Osteoblast (primary cell): ENCODE data around the gene TBCD. TPM values are rescaled to one million over a fixed set of nuclear protein-coding genes. Genes with fewer than 3 reads are reported as not detected.

Source experiments
- DNase-seq: peaks from one replicate; pipeline ENCODE4 v3.0.0; 2011; ENCODE audit warnings: low spot score, mixed read lengths; ENCODE audit not compliant: insufficient read length; ENCODE audit errors: missing footprints
- H2AFZ ChIP-seq: 2 replicates; pipeline ENCODE4 v1.6.0; 2011; ENCODE audit warnings: mild to moderate bottlenecking, low read length
- H3K27ac ChIP-seq: 2 replicates; pipeline ENCODE4 v1.5.1; 2011; ENCODE audit warnings: mild to moderate bottlenecking, low read depth, low read length, moderate library complexity
- H3K27me3 ChIP-seq: 2 replicates; pipeline ENCODE4 v1.6.0; 2012; ENCODE audit warnings: mild to moderate bottlenecking, control low read depth, inconsistent platforms, low read length, moderate library complexity; ENCODE audit not compliant: insufficient read depth
- H3K36me3 ChIP-seq: 2 replicates; pipeline ENCODE4 v1.5.1; 2011; ENCODE audit warnings: mild to moderate bottlenecking, low read length, control low read depth, moderate library complexity; ENCODE audit not compliant: insufficient read depth
- H3K4me1 ChIP-seq: 2 replicates; pipeline ENCODE4 v1.5.1; 2011; ENCODE audit warnings: mild to moderate bottlenecking, low read length, control low read depth, moderate library complexity; ENCODE audit not compliant: insufficient read depth
- H3K4me2 ChIP-seq: 2 replicates; pipeline ENCODE4 v1.6.0; 2011; ENCODE audit warnings: mild to moderate bottlenecking, low read length; ENCODE audit not compliant: insufficient read depth
- H3K4me3 ChIP-seq: fragments of 200-600 bp; sonication (generic); 3 replicates; pipeline ENCODE4 v1.5.1; 2012; ENCODE audit warnings: mild to moderate bottlenecking, low read length, inconsistent platforms; ENCODE audit not compliant: insufficient read depth
- H3K79me2 ChIP-seq: 2 replicates; pipeline ENCODE4 v1.6.0; 2012; ENCODE audit warnings: mild to moderate bottlenecking, low read length, control low read depth, inconsistent platforms; ENCODE audit not compliant: insufficient read depth
- H3K9me3 ChIP-seq: 2 replicates; pipeline ENCODE4 v1.5.1; 2011; ENCODE audit warnings: low read depth, low read length, control low read depth
- H4K20me1 ChIP-seq: 2 replicates; pipeline ENCODE4 v1.6.0; 2012; ENCODE audit warnings: mild to moderate bottlenecking, low read length, control low read depth; ENCODE audit not compliant: insufficient read depth
- total RNA-seq: library from RNA; depleted of rRNA; stranded (reverse); fragments of >200 nt; gene quantifications from 2 replicates; pipeline ENCODE4 v1.2.3, GENCODE V29; 2012
- TF ChIP-seq, protein P1 (sequence below): IDR thresholded peaks from 2 replicates; pipeline ENCODE4 v1.5.1; 2011; ENCODE audit warnings: mild to moderate bottlenecking, low read depth, low read length, moderate library complexity; ENCODE audit errors: extremely low read depth

The TBCD gene
- total RNA-seq, 1 donor: 29.0 TPM

GRCh38 chr17:82871776-82872561, 120.1 kb downstream of the TBCD start:
- Histone ChIP-seq H3K4me3 (no peak overlapping the region), H3K4me1 (peaks cover 13% of the 10 kb centered on the region), H3K4me2 (no peak overlapping the region), H3K27me3 (no peaks in the 10 kb centered on the region), H2AFZ (no peak overlapping the region), H3K36me3 (peaks cover 11% of the 10 kb centered on the region), H3K79me2 (peaks cover 15% of the 10 kb centered on the region), H4K20me1 (no peaks in the 10 kb centered on the region), H3K9me3 (no peaks in the 10 kb centered on the region), H3K27ac (no peak overlapping the region)
- TF ChIP-seq, protein P1, sequence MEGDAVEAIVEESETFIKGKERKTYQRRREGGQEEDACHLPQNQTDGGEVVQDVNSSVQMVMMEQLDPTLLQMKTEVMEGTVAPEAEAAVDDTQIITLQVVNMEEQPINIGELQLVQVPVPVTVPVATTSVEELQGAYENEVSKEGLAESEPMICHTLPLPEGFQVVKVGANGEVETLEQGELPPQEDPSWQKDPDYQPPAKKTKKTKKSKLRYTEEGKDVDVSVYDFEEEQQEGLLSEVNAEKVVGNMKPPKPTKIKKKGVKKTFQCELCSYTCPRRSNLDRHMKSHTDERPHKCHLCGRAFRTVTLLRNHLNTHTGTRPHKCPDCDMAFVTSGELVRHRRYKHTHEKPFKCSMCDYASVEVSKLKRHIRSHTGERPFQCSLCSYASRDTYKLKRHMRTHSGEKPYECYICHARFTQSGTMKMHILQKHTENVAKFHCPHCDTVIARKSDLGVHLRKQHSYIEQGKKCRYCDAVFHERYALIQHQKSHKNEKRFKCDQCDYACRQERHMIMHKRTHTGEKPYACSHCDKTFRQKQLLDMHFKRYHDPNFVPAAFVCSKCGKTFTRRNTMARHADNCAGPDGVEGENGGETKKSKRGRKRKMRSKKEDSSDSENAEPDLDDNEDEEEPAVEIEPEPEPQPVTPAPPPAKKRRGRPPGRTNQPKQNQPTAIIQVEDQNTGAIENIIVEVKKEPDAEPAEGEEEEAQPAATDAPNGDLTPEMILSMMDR: no peak
- DNase-seq: no peak

GRCh38 chr17:82872591-82873520, 121.0 kb downstream of the TBCD start:
- H2AFZ ChIP-seq: no peak overlapping the region
- H3K36me3 ChIP-seq: peaks cover 11% of the 10 kb centered on the region
- peaks cover 9% of the 10 kb centered on the region for H3K4me1 ChIP-seq
- H4K20me1 ChIP-seq: no peaks in the 10 kb centered on the region
- H3K79me2 ChIP-seq: peaks cover 6% of the 10 kb centered on the region
- H3K4me3 ChIP-seq: no peak overlapping the region
- H3K27me3 ChIP-seq: no peaks in the 10 kb centered on the region
- TF ChIP-seq, protein P1: no peak
- H3K27ac ChIP-seq: no peak overlapping the region
- DNase-seq: no peak
- no peaks in the 10 kb centered on the region for H3K9me3 ChIP-seq
- H3K4me2 ChIP-seq: no peak overlapping the region

DNA sequence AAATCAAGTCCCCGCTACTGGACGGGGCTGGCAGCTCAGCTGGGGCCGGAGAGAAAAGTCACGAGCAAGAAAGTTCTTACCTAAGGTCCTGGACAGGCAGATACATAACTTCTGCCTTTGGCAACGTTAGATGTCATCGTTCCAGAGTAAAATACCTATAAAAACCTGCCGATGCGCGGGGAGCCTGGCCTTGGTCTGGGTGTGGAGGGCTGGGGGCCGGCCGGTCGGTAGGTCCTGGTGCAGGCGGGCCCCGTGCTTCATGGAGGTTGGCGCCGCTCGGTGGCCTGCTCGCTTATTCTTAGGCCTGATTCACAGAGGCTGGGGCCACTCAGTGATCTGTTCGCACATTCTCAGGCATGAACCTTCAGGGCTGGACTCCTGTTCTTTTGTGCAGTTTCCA, 121.7 kb downstream of the TBCD start:
- Histone ChIP-seq H3K27ac (no peak overlapping the region), H3K4me2 (no peak overlapping the region), H2AFZ (no peak overlapping the region), H3K36me3 (peaks cover 11% of the 10 kb centered on the region), H3K79me2 (peaks cover 7% of the 10 kb centered on the region), H3K9me3 (no peaks in the 10 kb centered on the region), H4K20me1 (peaks cover under 1% of the 10 kb centered on the region), H3K27me3 (no peaks in the 10 kb centered on the region), H3K4me1 (peaks cover 9% of the 10 kb centered on the region), H3K4me3 (no peak overlapping the region)
- TF ChIP-seq, protein P1: no peak
- DNase-seq: no peak
